ENCODE results near the gene GIT1.

GRCh38 chr17:29588017-29588561, 1.4 kb downstream of the GIT1 start:
- TF ChIP-seq TAF1 (IDR thresholded peaks at IDR 0.05; ENCODE audit: borderline replicate concordance, insufficient read depth, low read length) (no peak), REST (IDR thresholded peaks at IDR 0.05; ENCODE audit: insufficient read depth in 1 of 2, low read depth in 2 of 2, low read length in 2 of 2) (no peak)

Measured in PFSK-1 (cell line).